ENCODE measurements around the gene SFXN5.
"Not testable (repeated sequence)": the region's sequence is repeated elsewhere in the genome, so short reads cannot be mapped to it uniquely, and the experiment has no call there.

Gene SFXN5, protein sequence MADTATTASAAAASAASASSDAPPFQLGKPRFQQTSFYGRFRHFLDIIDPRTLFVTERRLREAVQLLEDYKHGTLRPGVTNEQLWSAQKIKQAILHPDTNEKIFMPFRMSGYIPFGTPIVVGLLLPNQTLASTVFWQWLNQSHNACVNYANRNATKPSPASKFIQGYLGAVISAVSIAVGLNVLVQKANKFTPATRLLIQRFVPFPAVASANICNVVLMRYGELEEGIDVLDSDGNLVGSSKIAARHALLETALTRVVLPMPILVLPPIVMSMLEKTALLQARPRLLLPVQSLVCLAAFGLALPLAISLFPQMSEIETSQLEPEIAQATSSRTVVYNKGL

DNA sequence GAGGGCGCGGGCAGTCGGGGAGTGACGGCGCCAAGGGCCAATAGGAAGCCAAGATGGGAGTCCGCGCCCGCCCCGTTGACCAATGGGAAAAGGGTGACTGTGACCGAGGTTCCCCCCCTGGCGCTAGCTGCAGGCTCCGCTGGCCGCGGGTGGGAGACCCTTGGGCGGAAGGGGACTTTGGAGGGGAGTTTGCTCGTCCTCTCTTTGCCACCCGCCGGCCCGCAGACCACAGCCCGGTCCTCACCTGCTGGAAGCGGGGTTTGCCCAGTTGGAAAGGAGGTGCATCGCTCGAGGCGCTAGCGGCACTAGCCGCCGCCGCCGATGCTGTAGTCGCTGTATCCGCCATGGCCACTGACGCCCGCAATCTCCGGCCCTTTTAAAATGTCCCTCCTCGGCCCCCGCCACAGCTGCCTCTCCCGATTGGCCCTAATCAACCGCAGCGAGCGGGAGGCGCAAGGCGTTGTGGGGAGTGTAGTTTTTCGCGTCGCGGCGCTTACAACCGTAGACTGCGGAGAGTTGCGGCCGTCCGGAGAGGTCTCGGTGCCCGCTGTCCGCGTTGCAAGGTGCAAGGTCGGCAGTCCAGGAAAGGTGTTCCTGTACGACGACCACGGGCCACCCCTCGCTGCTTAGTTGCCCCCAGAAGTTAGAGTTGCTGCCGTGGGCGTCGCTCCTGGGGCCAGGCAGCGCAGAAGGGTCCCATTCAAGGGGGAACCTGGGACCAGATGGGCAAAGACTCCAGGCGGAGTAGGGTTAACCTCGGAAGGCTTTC is at the start of gene SFXN5:
Gene SFXN5 (minus strand): TSS at position 353 of the 769 bp plus-strand sequence. CDS start 7 bp downstream, at position 346.
- Histone ChIP-seq H3K9me3 (ENCODE audit: low read length) (no peaks in the 10 kb centered on the region), H3K9ac (ENCODE audit: low read length) (peak within 1 kb of the TSS; percentile 81), H3K9me2 (ENCODE audit: low read depth, low read length) (no peaks in the 10 kb centered on the region), H3K27ac (ENCODE audit: low read depth, low read length, poor library complexity, severe bottlenecking) (peak within 1 kb of the TSS; percentile 39), H2AFZ (ENCODE audit: low read length) (peak within 1 kb of the TSS; percentile 86), H3K4me3 (ENCODE audit: low read depth, low read length, poor library complexity, severe bottlenecking) (peak within 1 kb of the TSS; percentile 93), H3K4me1 (ENCODE audit: insufficient read depth, low read length, severe bottlenecking) (peaks cover 21% of the 10 kb centered on the region), H4K20me1 (ENCODE audit: insufficient read depth, low read length) (no peaks in the 10 kb centered on the region), H3K79me2 (ENCODE audit: insufficient read depth, low read length) (no peaks in the 10 kb centered on the region), H3F3A (ENCODE audit: insufficient read depth, low read length) (no peaks in the 10 kb centered on the region), H3K36me3 (ENCODE audit: insufficient read depth, low read length) (no peaks in the 10 kb centered on the region), H3K4me2 (ENCODE audit: low read length) (peak within 1 kb of the TSS; percentile 97), H3K27me3 (ENCODE audit: insufficient read depth, low read length) (no peaks in the 10 kb centered on the region; the same call in 1 of the 2 replicates)
- TF ChIP-seq, protein P1, sequence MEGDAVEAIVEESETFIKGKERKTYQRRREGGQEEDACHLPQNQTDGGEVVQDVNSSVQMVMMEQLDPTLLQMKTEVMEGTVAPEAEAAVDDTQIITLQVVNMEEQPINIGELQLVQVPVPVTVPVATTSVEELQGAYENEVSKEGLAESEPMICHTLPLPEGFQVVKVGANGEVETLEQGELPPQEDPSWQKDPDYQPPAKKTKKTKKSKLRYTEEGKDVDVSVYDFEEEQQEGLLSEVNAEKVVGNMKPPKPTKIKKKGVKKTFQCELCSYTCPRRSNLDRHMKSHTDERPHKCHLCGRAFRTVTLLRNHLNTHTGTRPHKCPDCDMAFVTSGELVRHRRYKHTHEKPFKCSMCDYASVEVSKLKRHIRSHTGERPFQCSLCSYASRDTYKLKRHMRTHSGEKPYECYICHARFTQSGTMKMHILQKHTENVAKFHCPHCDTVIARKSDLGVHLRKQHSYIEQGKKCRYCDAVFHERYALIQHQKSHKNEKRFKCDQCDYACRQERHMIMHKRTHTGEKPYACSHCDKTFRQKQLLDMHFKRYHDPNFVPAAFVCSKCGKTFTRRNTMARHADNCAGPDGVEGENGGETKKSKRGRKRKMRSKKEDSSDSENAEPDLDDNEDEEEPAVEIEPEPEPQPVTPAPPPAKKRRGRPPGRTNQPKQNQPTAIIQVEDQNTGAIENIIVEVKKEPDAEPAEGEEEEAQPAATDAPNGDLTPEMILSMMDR (IDR thresholded peaks at IDR 0.05; ENCODE audit: low read length), result peak; percentile 9; the same call in 1 of the 2 replicates
- no peak for TF ChIP-seq EZH2 (IDR thresholded peaks at IDR 0.05; ENCODE audit: borderline replicate concordance, low read length)

DNA sequence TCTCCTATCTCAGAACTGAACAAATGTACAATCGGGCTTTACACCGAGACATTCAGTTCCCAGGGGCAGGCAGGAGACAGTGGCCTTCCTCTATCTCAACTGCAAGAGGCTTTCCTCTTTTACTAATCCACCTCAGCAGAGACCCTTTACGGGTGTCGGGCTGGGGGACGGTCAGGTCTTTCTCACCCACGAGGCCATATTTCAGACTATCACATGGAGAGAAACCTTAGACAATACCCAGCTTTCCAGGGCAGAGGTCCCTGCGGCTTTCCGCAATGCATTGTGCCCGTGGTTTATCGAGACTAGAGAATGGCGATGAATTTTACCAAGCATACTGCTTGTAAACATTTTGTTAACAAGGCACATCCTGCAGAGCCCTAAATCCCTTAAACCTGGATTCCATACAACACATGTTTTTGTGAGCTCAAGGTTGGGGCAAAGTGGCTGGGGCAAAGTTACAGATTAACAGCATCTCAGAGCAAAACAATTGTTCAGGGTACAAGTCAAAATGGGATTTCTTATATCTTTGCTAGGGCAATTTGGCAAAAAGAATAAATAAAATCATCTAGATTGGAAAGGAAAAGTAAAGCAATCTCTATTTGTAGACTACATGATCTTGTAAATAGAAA is 48.2 kb upstream of the SFXN5 start:
- not testable (repeated sequence) for H3F3A ChIP-seq (ENCODE audit: insufficient read depth, low read length); H2AFZ ChIP-seq (ENCODE audit: low read length); H3K4me1 ChIP-seq (ENCODE audit: insufficient read depth, low read length, severe bottlenecking); H3K27ac ChIP-seq (ENCODE audit: low read depth, low read length, poor library complexity, severe bottlenecking); H3K27me3 ChIP-seq (ENCODE audit: insufficient read depth, low read length); H3K36me3 ChIP-seq (ENCODE audit: insufficient read depth, low read length); H3K9ac ChIP-seq (ENCODE audit: low read length); H3K4me2 ChIP-seq (ENCODE audit: low read length); H3K4me3 ChIP-seq (ENCODE audit: low read depth, low read length, poor library complexity, severe bottlenecking); H3K79me2 ChIP-seq (ENCODE audit: insufficient read depth, low read length); H3K9me3 ChIP-seq (ENCODE audit: low read length); H3K9me2 ChIP-seq (ENCODE audit: low read depth, low read length); H4K20me1 ChIP-seq (ENCODE audit: insufficient read depth, low read length)

DNA sequence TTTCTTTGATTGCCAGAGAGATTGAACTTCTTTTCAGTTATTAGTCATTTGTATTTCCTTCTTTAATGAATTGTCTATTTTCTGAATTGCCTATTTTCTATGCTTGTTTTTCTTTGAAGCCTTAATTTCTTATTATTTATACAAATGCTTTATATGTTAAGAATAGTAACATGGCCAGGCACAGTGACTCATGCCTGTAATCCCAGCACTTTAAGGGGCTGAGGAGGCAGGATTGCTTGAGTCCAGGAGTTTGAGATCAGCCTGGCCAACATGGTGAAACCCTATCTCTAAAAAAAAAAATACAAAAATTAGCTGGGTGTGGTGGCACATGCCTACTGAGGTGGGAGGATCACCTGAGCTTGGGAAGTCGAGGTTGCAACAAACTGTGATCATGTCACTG is 45.9 kb upstream of the SFXN5 start:
- no peak overlapping the region for H3K9ac ChIP-seq (ENCODE audit: low read length)
- H2AFZ ChIP-seq (ENCODE audit: low read length), result no peak overlapping the region
- peaks cover 5% of the 10 kb centered on the region; the same call in 1 of the 2 replicates for H3K27me3 ChIP-seq (ENCODE audit: insufficient read depth, low read length)
- H3K79me2 ChIP-seq (ENCODE audit: insufficient read depth, low read length), result no peaks in the 10 kb centered on the region
- no peaks in the 10 kb centered on the region for H4K20me1 ChIP-seq (ENCODE audit: insufficient read depth, low read length)
- H3K4me1 ChIP-seq (ENCODE audit: insufficient read depth, low read length, severe bottlenecking), result peaks cover 7% of the 10 kb centered on the region
- no peaks in the 10 kb centered on the region for H3F3A ChIP-seq (ENCODE audit: insufficient read depth, low read length)
- no peak overlapping the region for H3K4me3 ChIP-seq (ENCODE audit: low read depth, low read length, poor library complexity, severe bottlenecking)
- H3K4me2 ChIP-seq (ENCODE audit: low read length), result no peak overlapping the region
- H3K9me2 ChIP-seq (ENCODE audit: low read depth, low read length), result no peaks in the 10 kb centered on the region
- H3K36me3 ChIP-seq (ENCODE audit: insufficient read depth, low read length), result no peaks in the 10 kb centered on the region
- no peak for TF ChIP-seq EZH2 (IDR thresholded peaks at IDR 0.05; ENCODE audit: borderline replicate concordance, low read length)
- TF ChIP-seq, protein P1 (IDR thresholded peaks at IDR 0.05; ENCODE audit: low read length), result no peak
- H3K27ac ChIP-seq (ENCODE audit: low read depth, low read length, poor library complexity, severe bottlenecking), result no peak overlapping the region
- H3K9me3 ChIP-seq (ENCODE audit: low read length), result no peaks in the 10 kb centered on the region
